Gastrocnemius medialis (tissue), 4 donors: Measurements from ENCODE around the gene TBCCD1.
"Not testable (repeated sequence)": the region's sequence is repeated elsewhere in the genome, so short reads cannot be mapped to it uniquely, and the experiment has no call there.

Experiments
- POLR2A ChIP-seq, 2 donors: fragments of 450-650 bp; IDR thresholded peaks; one replicate each; pipeline ENCODE4 v1.6.1; 2017; ENCODE audit warnings: antibody characterized with exemption in 2 of 2, mild to moderate bottlenecking in 2 of 2, moderate library complexity in 2 of 2
- TF ChIP-seq, protein P1 (sequence below), 5 experiments: fragments of 450-650 bp in 3 of 5; fragments of 200-600 bp in 2 of 5; sonication (generic) in 2 of 5; IDR thresholded peaks in 4 of 5; conservative IDR thresholded peaks in 1 of 5; 1 replicate in 4 of 5; 2 replicates in 1 of 5; pipeline ENCODE4 v1.5.1; 2016 to 2019; ENCODE audit warnings: antibody characterized with exemption in 5 of 5, mild to moderate bottlenecking in 3 of 5, moderate library complexity in 3 of 5

DNA sequence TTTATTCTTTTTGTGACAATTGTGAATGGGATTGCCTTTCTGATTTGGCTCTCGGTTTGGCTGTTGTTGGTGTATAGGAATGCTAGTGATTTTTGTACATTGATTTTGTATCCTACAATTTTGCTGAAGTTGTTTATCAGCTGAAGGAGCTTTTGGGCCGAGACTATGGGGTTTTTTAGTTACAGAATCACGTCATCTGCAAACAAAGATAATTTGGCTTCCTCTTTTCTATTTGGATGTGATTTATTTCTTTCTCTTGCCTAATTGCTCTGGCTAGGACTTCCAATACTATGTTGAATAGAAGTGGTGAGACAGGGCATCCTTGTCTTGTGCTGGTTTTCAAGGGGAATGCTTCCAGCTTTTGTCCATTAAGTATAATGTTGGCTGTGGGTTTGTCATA, 67.2 kb downstream of the TBCCD1 start:
- TF ChIP-seq, protein P1, sequence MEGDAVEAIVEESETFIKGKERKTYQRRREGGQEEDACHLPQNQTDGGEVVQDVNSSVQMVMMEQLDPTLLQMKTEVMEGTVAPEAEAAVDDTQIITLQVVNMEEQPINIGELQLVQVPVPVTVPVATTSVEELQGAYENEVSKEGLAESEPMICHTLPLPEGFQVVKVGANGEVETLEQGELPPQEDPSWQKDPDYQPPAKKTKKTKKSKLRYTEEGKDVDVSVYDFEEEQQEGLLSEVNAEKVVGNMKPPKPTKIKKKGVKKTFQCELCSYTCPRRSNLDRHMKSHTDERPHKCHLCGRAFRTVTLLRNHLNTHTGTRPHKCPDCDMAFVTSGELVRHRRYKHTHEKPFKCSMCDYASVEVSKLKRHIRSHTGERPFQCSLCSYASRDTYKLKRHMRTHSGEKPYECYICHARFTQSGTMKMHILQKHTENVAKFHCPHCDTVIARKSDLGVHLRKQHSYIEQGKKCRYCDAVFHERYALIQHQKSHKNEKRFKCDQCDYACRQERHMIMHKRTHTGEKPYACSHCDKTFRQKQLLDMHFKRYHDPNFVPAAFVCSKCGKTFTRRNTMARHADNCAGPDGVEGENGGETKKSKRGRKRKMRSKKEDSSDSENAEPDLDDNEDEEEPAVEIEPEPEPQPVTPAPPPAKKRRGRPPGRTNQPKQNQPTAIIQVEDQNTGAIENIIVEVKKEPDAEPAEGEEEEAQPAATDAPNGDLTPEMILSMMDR (IDR thresholded peaks at IDR 0.05 in 4 of 5, conservative IDR thresholded peaks at IDR 0.05 in 1 of 5), result not testable (repeated sequence)
- not testable (repeated sequence) for TF ChIP-seq POLR2A (IDR thresholded peaks at IDR 0.05)
